MM.1S (cell line): Measurements from ENCODE around the gene AMZ2.

Experiments used
- DNase-seq: peaks from one replicate; pipeline ENCODE4 v3.0.0-alpha.2; 2015
- H2AFZ ChIP-seq: fragments of 300-600 bp; sonication (generic); 2 replicates; pipeline ENCODE4 v1.6.0; 2016; ENCODE audit warnings: antibody characterized with exemption, low read length
- H3F3A ChIP-seq: fragments of 300-600 bp; sonication (generic); 2 replicates; pipeline ENCODE4 v1.6.1; 2016; ENCODE audit warnings: mild to moderate bottlenecking, antibody characterized with exemption, low read length, moderate library complexity, mixed read lengths; ENCODE audit not compliant: insufficient read depth
- H3K27ac ChIP-seq: fragments of 300-600 bp; sonication (generic); 2 replicates; pipeline ENCODE4 v1.5.1; 2016; ENCODE audit warnings: mild to moderate bottlenecking, low read length
- H3K27me3 ChIP-seq: fragments of 300-600 bp; sonication (generic); replicated peaks from 2 replicates; pipeline ENCODE4 v1.6.0; 2016; ENCODE audit warnings: low read length; ENCODE audit not compliant: insufficient read depth
- H3K36me3 ChIP-seq: fragments of 300-600 bp; sonication (generic); replicated peaks from 2 replicates; pipeline ENCODE4 v1.6.1; 2016; ENCODE audit warnings: mild to moderate bottlenecking, low read length, mixed read lengths; ENCODE audit not compliant: insufficient read depth
- H3K4me1 ChIP-seq: fragments of 300-600 bp; sonication (generic); 2 replicates; pipeline ENCODE4 v1.6.1; 2016; ENCODE audit warnings: low read length, mixed read lengths
- H3K4me2 ChIP-seq: fragments of 300-600 bp; sonication (generic); 2 replicates; pipeline ENCODE4 v1.6.0; 2016; ENCODE audit warnings: low read depth, low read length
- H3K4me3 ChIP-seq: fragments of 300-600 bp; sonication (generic); 2 replicates; pipeline ENCODE4 v1.5.1; 2016; ENCODE audit warnings: low read length, mixed read lengths
- H3K79me2 ChIP-seq: fragments of 300-600 bp; sonication (generic); 2 replicates; pipeline ENCODE4 v1.6.1; 2016; ENCODE audit warnings: mixed run types, low read length, mixed read lengths
- H3K9ac ChIP-seq: fragments of 300-600 bp; sonication (generic); 2 replicates; pipeline ENCODE4 v1.6.1; 2016; ENCODE audit warnings: low read length, mixed read lengths
- H3K9me2 ChIP-seq: fragments of 300-600 bp; sonication (generic); replicated peaks from 2 replicates; pipeline ENCODE4 v1.6.1; 2016; ENCODE audit warnings: mild to moderate bottlenecking, low read length, mixed read lengths; ENCODE audit not compliant: insufficient read depth
- H3K9me3 ChIP-seq: fragments of 300-600 bp; sonication (generic); replicated peaks from 2 replicates; pipeline ENCODE4 v1.6.1; 2016; ENCODE audit warnings: mild to moderate bottlenecking, low read length, mixed read lengths; ENCODE audit not compliant: insufficient read depth
- H4K20me1 ChIP-seq: fragments of 300-600 bp; sonication (generic); 2 replicates; pipeline ENCODE4 v1.6.1; 2016; ENCODE audit warnings: mild to moderate bottlenecking, low read length, moderate library complexity, mixed read lengths; ENCODE audit not compliant: insufficient read depth
- EZH2 ChIP-seq: fragments of 300-600 bp; sonication (generic); optimal IDR thresholded peaks from 2 replicates; pipeline ENCODE3; 2017; ENCODE audit warnings: low read depth, mild to moderate bottlenecking, antibody characterized with exemption, low read length, mixed read lengths
- EZH2phosphoT487 ChIP-seq: fragments of 300-600 bp; sonication (generic); IDR thresholded peaks from 2 replicates; pipeline ENCODE4 v1.6.1; 2018; ENCODE audit warnings: antibody characterized with exemption, low read length
- TF ChIP-seq, protein P1 (sequence below): fragments of 300-600 bp; sonication (generic); IDR thresholded peaks from 2 replicates; pipeline ENCODE4 v1.5.1; 2016; ENCODE audit warnings: antibody characterized with exemption, low read length, mixed read lengths

The AMZ2 gene

GRCh38 chr17:68299817-68300216 lies 52.0 kb downstream of the AMZ2 start:
- Histone ChIP-seq H3K4me1 (no peaks in the 10 kb centered on the region), H3F3A (no peaks in the 10 kb centered on the region), H3K36me3 (no peaks in the 10 kb centered on the region), H3K27ac (no peak overlapping the region), H3K4me3 (no peak overlapping the region), H3K9ac (no peak overlapping the region), H3K9me2 (no peaks in the 10 kb centered on the region), H3K79me2 (no peaks in the 10 kb centered on the region), H4K20me1 (no peaks in the 10 kb centered on the region), H2AFZ (no peak overlapping the region), H3K4me2 (no peak overlapping the region), H3K9me3 (no peaks in the 10 kb centered on the region), H3K27me3 (no peaks in the 10 kb centered on the region)
- TF ChIP-seq EZH2phosphoT487 (no peak), EZH2 (no peak)
- TF ChIP-seq, protein P1, sequence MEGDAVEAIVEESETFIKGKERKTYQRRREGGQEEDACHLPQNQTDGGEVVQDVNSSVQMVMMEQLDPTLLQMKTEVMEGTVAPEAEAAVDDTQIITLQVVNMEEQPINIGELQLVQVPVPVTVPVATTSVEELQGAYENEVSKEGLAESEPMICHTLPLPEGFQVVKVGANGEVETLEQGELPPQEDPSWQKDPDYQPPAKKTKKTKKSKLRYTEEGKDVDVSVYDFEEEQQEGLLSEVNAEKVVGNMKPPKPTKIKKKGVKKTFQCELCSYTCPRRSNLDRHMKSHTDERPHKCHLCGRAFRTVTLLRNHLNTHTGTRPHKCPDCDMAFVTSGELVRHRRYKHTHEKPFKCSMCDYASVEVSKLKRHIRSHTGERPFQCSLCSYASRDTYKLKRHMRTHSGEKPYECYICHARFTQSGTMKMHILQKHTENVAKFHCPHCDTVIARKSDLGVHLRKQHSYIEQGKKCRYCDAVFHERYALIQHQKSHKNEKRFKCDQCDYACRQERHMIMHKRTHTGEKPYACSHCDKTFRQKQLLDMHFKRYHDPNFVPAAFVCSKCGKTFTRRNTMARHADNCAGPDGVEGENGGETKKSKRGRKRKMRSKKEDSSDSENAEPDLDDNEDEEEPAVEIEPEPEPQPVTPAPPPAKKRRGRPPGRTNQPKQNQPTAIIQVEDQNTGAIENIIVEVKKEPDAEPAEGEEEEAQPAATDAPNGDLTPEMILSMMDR: no peak
- no peak for DNase-seq

DNA sequence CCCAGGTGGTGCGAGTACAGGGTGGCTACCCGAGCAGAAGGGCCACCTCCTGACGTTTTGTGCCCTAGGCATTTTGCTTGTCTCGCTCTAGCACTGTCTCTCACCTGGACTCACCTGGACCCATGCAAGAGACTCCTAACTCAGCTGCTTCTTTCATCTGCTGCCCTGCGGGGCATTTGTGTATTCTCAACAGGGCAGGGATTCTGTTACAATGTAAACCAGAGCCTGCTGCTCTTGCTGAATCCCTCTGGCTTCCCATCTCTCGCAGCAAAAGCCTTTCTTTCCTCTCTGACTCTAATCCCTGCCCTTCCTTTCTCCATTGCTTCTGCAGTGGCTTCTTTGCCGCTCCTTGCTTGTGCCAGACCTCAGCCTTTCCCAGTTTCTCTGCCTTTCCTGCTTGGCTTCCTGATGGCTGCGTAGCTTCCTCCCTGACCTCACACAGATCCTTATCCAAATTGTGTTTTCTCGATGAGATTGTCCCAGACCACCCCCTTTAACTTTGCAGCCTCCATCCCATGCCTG lies 53.7 kb downstream of the AMZ2 start:
- H3K79me2 ChIP-seq: no peaks in the 10 kb centered on the region
- H3K4me3 ChIP-seq: no peak overlapping the region
- H3K4me2 ChIP-seq: no peak overlapping the region
- no peak for DNase-seq
- no peak overlapping the region for H3K9ac ChIP-seq
- no peaks in the 10 kb centered on the region for H3K4me1 ChIP-seq
- H3F3A ChIP-seq: no peaks in the 10 kb centered on the region
- H3K36me3 ChIP-seq: no peaks in the 10 kb centered on the region
- H3K27me3 ChIP-seq: no peaks in the 10 kb centered on the region
- H2AFZ ChIP-seq: no peak overlapping the region
- H4K20me1 ChIP-seq: no peaks in the 10 kb centered on the region
- H3K27ac ChIP-seq: no peak overlapping the region
- H3K9me3 ChIP-seq: no peaks in the 10 kb centered on the region
- no peak for TF ChIP-seq EZH2phosphoT487
- TF ChIP-seq, protein P1: no peak
- TF ChIP-seq EZH2: no peak
- H3K9me2 ChIP-seq: no peaks in the 10 kb centered on the region

DNA sequence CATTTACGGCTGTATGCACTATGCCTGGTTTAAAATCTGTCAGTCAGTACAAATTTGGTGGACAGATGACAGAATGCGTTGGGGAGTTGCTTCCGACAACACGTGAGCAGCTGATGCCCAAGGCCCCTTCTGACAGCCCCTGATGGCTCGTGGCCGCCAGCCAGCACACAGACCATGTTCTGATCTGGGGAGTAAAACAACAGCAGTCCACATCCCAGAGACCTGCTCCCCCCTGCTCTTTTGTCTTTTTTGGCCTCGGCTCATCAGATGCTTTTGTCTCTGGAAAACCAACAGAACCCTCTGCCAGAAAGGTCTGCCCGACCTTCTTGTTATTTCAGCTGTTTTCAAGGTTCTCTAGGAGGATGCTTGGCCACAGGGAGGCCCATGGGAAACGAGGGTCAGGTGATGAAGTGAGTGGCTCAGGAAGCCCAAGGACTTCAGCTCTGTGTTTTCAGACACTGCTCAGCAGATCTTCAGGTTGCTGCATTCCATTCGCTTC lies 54.3 kb downstream of the AMZ2 start:
- Histone ChIP-seq H3K4me3 (no peak overlapping the region), H3K36me3 (no peaks in the 10 kb centered on the region), H4K20me1 (no peaks in the 10 kb centered on the region), H3K27me3 (no peaks in the 10 kb centered on the region), H3K9ac (no peak overlapping the region), H3K4me1 (no peaks in the 10 kb centered on the region), H3K4me2 (no peak overlapping the region), H3F3A (no peaks in the 10 kb centered on the region), H2AFZ (no peak overlapping the region), H3K79me2 (no peaks in the 10 kb centered on the region), H3K9me2 (no peaks in the 10 kb centered on the region), H3K9me3 (no peaks in the 10 kb centered on the region), H3K27ac (no peak overlapping the region)
- TF ChIP-seq EZH2phosphoT487: no peak
- TF ChIP-seq, protein P1: no peak
- TF ChIP-seq EZH2: no peak
- DNase-seq: no peak
